Choroid plexus epithelial cell (primary cell): ENCODE results near the gene GALNS.

Experiments used
- DNase-seq: peaks from one replicate; pipeline ENCODE4 v3.0.0-alpha.2; 2010; ENCODE audit warnings: low read depth
- H3K4me3 ChIP-seq: 2 replicates; pipeline ENCODE4 v1.5.1; 2011; ENCODE audit warnings: low read depth, mild to moderate bottlenecking, control low read depth, low read length, moderate library complexity
- CTCF ChIP-seq: conservative IDR thresholded peaks from 2 replicates; pipeline ENCODE4 v1.5.1; 2011; ENCODE audit warnings: low read depth, mild to moderate bottlenecking, control low read depth, inconsistent platforms, low read length, moderate library complexity

Gene GALNS

GRCh38 chr16:88888057-88888456 is 31.3 kb upstream of the GALNS start:
- no peak overlapping the region for H3K4me3 ChIP-seq
- DNase-seq = no peak
- TF ChIP-seq CTCF = no peak

GRCh38 chr16:88886845-88887521 is 30.2 kb upstream of the GALNS start:
- no peak for TF ChIP-seq CTCF
- H3K4me3 ChIP-seq = no peak overlapping the region
- DNase-seq = no peak

DNA sequence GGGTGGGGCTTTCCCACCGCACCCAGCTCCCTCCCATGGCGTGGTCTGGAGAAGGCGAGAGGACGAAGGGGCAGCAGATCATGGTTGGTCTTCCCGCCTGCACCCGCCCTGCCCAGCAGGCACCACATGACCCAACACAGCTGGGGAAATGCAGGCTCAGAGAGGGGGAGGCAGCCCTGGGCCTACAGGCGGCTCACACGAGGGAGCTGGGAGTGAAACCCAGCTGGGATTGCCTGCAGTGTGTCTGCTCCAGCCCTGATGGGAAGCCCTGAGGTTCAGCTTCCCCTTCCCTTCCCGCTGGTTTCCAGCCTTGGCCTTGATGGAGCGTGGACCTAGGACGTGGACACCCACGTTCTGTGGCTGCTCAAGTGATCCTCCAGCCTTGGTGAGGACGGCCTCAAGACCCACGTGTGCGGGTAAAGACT is 29.7 kb upstream of the GALNS start:
- no peak overlapping the region for H3K4me3 ChIP-seq
- DNase-seq = no peak
- TF ChIP-seq CTCF = no peak

GRCh38 chr16:88885693-88886280 is 29.0 kb upstream of the GALNS start:
- H3K4me3 ChIP-seq = no peak overlapping the region
- no peak for DNase-seq
- no peak for TF ChIP-seq CTCF

DNA sequence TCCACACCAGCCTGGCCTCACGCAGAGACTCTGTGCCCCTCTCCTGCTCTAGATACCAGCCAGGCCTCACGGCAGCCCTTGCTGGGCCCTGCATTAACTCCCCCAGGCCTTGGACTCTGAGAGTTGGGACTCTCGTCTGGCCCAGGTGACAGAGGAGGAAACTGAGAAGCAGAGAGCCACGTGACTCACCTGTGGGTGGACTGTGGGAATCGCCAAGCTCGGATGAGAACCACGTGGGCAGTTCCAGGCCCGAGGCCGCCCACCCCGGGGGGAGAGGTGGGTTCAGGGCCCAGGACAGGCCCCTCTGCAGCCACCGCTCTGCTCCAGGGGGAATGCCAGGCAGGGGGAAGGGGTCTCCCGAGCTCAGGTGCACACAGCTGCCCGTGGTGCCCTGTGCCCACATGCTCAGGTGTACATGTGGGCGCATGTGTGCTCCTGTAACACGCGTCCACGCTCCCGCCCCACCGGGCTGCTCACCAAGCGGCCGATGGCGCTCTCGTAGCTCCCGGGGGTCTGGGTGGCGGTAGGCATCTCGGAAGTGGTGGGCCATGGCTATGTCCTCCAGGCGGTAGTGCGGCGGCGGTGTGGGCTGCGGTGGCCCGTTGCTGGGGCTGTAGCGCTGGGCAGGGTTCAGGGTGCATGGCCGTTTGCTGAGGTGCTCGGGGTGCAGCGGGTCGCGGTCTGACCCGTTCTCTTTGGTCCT is 28.0 kb upstream of the GALNS start:
- DNase-seq = no peak
- no peak overlapping the region for H3K4me3 ChIP-seq
- no peak for TF ChIP-seq CTCF

DNA sequence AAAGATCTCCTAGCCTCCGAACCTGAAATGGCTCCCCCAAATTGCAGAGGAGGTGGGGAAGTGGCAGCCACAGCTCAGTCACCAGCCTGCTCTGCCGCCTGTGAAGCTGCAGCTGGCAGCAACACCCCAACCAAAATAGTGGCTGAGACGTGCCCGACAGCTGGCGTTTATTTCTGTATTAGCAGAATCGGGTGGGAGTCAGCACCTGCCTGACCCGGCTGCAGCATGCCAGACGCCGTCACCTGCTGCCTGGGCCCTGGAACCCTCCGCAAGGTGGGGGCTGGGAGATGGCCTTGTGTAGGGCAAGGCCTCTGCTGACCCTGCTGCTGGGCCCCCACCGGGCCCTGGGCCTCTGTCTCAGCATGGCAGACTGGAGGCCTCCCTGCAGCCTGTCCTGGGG is 27.2 kb upstream of the GALNS start:
- DNase-seq = no peak
- no peak overlapping the region for H3K4me3 ChIP-seq
- TF ChIP-seq CTCF = no peak
